Astrocyte of the cerebellum (primary cell): ENCODE measurements around the gene POTEG.
"Not testable (repeated sequence)": the region's sequence is repeated elsewhere in the genome, so short reads cannot be mapped to it uniquely, and the experiment has no call there.

Experiments
- DNase-seq: peaks from one replicate; pipeline ENCODE4 v3.0.0-alpha.2; 2011; ENCODE audit warnings: low read depth
- H3K4me3 ChIP-seq: 2 replicates; pipeline ENCODE4 v1.5.1; 2011; ENCODE audit warnings: mild to moderate bottlenecking, low read depth, low read length, moderate library complexity
- in situ Hi-C: cut with HindIII; loops from 2 replicates; pipeline ENCODE4 v1.10.0; 2017; ENCODE audit warnings: low sequenced_read_pairs

POTEG gene

DNA sequence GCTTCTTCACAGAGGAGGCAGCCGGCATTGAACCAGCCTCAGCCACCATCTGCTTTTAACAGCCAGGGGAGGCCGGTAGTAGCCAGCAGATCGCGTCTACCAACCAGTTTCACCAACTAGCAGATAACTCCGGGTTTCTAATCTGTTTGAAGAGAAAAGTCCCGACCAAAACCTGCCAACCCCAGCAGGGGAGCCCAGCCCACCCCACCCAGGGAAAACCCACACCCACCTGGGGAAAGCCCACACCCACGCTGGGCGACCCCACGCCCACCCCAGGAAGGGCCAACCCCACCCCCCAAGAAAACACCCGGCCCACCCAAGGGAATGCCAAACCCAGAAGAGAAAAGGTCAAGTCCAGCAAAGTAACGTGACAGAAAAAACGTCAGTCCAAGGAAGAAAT is at the start of gene POTEG:
TSS of gene POTEG (minus strand) at position 101 of the 400 bp plus-strand sequence. CDS start at position 49, 52 bp downstream.
- in situ Hi-C loops, DNase-seq, H3K4me3 ChIP-seq: not testable (repeated sequence)

DNA sequence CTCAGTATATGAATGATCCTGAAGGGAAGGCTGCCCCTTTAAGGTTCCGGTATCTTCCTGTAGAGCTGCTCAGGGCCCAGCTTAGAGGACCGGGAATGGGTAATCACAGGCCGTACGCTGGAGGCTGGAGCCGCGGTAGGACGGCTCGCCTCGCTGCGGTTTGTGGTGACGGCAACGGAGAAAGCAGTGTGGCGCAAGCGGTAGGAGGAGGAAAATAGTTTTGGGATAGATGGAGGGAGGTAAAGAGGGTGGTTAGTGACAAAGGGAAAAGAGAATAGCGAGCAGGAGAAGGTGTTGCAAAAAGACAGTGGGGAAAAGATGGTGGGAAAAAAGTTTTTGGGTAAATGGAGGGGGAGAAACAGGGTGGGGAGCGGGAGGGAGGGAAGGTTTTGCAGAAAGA is 48.0 kb upstream of the POTEG start:
- in situ Hi-C loops: not testable (repeated sequence)

GRCh38 chr14:19481421-19481820 is 47.3 kb upstream of the POTEG start:
- DNase-seq, in situ Hi-C loops, H3K4me3 ChIP-seq: not testable (repeated sequence)

More for the DNA sequence above, 48.0 kb upstream of the POTEG start:
- H3K4me3 ChIP-seq, DNase-seq: not testable (repeated sequence)

- H3K4me3 ChIP-seq, DNase-seq, in situ Hi-C loops: not testable (repeated sequence)
Measured at GRCh38 chr14:19480491-19480890, 46.4 kb upstream of the POTEG start.

- H3K4me3 ChIP-seq, DNase-seq, in situ Hi-C loops: not testable (repeated sequence)
Measured at GRCh38 chr14:19445761-19446160, 11.6 kb upstream of the POTEG start.

GRCh38 chr14:19439826-19440225 is 5.7 kb upstream of the POTEG start:
- in situ Hi-C loops, DNase-seq, H3K4me3 ChIP-seq: not testable (repeated sequence)

GRCh38 chr14:19439219-19439618 is 5.1 kb upstream of the POTEG start:
- in situ Hi-C loops, H3K4me3 ChIP-seq, DNase-seq: not testable (repeated sequence)

DNA sequence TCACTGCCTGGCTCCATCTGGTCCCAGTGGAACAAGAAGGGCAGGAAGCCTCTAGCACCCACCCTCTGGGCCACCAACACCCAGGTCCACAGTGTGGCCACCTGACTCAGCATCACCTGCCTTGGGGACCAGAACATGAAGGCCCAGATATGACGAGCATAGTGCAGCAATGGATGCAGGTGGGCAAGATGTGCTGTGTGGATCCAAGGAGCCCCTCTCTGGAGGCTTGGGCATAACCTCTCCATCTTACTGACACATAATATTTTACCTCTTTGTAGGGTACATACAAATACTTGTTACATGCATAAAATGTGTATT is 2.9 kb upstream of the POTEG start:
- DNase-seq, H3K4me3 ChIP-seq, in situ Hi-C loops: not testable (repeated sequence)

DNA sequence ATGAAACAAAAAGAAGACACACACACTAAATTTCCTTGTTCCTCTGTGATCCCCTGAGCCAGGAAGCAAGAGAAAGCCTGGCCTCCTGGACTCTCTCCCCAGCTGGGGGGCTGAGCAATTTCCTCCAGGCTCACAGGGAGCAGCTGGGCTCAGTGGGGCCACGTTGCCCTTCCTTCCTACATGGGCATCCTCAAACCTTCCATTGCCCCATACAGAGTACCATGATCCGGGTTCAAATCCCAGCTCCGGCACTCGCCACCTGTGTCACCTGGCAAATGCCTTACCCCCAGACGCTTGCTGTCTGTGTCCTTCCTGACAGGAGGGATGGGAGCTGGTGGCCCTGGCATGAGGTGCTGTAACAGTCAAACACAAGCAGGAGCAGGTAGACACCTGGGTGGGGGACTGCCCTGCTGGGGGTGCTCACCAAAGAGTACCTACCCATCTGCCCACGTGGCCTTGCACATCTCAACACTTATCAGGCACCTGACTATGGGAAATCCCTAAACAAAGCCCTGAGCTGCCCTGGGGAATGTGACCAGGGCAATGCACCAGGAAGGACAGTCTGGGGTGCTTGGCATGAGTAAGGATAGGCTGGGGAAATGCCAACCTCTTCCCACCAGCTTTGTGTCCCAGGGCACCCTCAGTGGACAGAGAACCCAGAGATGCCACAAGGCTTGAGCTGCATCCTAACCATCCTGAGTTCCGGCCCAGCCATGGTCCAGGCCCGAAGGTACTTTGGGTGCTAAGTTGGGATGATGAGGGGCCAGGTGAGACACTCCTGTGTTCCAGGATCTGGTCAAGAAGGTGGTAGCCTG is 2.4 kb upstream of the POTEG start:
- DNase-seq, in situ Hi-C loops: not testable (repeated sequence)

DNA sequence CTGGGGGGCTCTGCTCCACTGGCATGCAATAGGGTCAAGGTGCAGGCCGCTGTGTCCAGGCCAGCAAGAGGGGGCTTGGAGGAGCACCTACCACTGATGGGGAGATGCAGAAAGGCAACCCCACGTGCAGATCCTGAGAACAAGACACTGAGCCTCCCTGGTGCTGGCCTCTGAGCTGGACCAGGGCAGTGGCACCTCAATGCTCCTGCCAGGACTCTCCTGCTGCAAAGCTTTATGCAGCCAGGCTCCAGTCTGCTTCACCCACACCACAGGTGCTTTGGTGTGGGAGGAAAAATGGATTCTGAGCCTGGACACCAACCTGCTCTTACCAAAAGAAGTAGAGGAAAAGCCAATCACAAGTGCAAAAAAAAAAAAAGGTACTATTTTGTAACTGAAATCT is 1.7 kb upstream of the POTEG start:
- in situ Hi-C loops, DNase-seq, H3K4me3 ChIP-seq: not testable (repeated sequence)

More for the DNA sequence above, 2.4 kb upstream of the POTEG start:
- H3K4me3 ChIP-seq: not testable (repeated sequence)

DNA sequence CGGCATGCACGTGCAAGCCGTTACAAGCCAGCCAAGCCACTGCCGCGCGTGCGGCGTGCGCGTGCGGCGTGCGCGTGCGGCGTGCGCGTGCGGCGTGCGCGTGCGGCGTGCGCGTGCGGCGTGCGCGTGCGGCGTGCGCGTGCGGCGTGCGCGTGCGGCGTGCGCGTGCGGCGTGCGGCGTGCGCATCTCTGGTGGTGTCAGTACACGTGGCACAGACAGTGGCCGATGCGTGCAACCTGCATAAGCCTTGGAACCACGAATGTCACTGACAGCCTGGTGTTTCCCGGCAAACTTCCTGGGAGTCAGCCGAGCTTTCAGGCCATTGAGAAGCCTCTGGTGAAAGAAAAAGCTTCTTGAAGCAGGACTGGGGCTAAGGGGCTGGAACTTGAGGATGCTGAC is 750 bp upstream of the POTEG start:
- in situ Hi-C loops, DNase-seq, H3K4me3 ChIP-seq: not testable (repeated sequence)

DNA sequence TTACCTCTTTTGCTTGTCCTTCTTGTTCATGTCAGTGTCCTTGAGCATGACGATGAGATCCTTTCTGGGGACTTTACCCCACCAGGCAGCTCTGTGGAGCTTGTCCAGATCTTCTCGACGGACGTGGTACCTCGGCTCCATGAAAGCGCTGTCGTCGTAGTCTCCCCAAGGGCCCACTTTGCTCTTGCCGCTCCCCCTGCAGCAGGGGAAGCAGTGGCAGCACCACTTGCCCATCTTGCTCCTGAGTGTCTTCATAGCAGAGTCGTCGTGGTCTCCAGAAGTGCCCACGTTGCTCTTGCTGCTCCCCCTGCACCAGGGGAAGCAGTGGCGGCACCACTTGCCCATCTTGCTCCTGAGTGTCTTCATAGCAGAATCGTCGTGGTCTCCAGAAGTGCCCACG is 376 bp downstream of the POTEG start:
- in situ Hi-C loops, DNase-seq: not testable (repeated sequence)

DNA sequence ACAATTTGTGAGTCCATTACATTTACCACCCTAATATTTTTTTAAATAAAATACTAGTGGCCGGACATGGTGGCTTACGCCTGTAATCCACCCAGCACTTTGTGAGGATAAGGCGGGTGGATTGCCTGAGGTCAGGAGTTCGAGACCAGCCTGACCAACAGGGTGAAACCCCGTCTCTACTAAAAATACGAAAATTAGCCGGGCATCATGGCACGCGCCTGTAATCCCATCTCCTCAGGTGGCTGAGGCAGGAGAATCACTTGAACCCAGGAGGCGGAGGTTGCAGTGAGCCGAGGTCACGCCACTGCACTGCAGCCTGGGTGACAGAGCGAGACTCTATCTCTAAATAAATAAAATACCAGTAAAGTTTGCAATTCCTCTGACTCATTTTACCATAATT is 25.6 kb downstream of the POTEG start:
- DNase-seq, H3K4me3 ChIP-seq, in situ Hi-C loops: not testable (repeated sequence)

More for the DNA sequence above, 376 bp downstream of the POTEG start:
- not testable (repeated sequence) for H3K4me3 ChIP-seq

- DNase-seq, H3K4me3 ChIP-seq, in situ Hi-C loops: not testable (repeated sequence)
Measured at GRCh38 chr14:19402097-19402496, 32.0 kb downstream of the POTEG start.

GRCh38 chr14:19394727-19395126 is 39.4 kb downstream of the POTEG start:
- H3K4me3 ChIP-seq, DNase-seq, in situ Hi-C loops: not testable (repeated sequence)

GRCh38 chr14:19390230-19390629 is 43.9 kb downstream of the POTEG start:
- H3K4me3 ChIP-seq, DNase-seq, in situ Hi-C loops: not testable (repeated sequence)

DNA sequence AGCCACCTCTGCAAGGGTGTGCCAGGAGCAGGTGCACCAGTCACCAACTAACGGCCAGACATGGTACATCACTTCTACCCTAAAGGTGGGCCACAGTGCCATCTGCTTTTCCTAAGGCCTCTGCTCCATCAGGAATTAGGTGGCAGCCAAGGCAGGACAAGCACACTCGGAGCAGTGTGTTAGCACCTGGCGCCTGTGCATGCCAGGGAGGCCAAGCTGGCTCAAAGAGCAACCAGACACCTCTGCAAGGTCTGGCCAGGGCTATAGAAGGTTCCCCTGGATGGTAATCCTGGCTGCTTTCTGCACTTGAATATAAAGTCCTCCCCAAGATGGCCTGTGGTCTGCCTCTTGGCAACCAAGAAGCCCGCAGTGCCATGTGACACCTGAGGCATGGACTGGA is 45.4 kb downstream of the POTEG start:
- in situ Hi-C loops, DNase-seq, H3K4me3 ChIP-seq: not testable (repeated sequence)

GRCh38 chr14:19386996-19387395 is 47.1 kb downstream of the POTEG start:
- H3K4me3 ChIP-seq, DNase-seq, in situ Hi-C loops: not testable (repeated sequence)

DNA sequence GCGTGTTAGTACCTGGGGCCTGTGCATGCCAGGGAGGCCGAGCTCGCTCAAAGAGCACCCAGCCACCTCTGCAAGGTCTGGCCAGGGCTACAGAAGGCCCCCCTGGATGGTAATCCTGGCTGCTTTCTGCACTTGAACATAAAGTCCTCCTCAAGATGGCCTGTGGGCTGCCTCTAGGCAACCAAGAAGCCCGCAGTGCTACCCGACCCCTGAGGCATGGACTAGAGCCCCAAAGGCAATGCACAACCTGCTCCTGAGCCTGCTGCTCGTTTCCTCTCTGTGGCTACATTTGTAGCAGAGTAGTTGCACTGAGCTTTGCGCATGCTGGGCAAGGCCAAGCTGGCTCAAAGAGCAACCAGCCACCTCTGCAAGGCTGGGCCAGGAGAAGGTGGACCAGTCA is 47.8 kb downstream of the POTEG start:
- DNase-seq, H3K4me3 ChIP-seq, in situ Hi-C loops: not testable (repeated sequence)
